Transverse colon (tissue), 3 donors: ENCODE results near the gene CDKAL1.

Experiments
- POLR2A ChIP-seq: fragments of 450-650 bp; IDR thresholded peaks from one replicate; pipeline ENCODE4 v1.6.1; 2016; ENCODE audit warnings: antibody characterized with exemption, mild to moderate bottlenecking, moderate library complexity
- POLR2AphosphoS5 ChIP-seq, 3 donors: sonication (generic); formaldehyde crosslinking; IDR thresholded peaks; one replicate each; pipeline ENCODE4 v1.6.1; 2016; ENCODE audit warnings: antibody characterized with exemption in 3 of 3

DNA sequence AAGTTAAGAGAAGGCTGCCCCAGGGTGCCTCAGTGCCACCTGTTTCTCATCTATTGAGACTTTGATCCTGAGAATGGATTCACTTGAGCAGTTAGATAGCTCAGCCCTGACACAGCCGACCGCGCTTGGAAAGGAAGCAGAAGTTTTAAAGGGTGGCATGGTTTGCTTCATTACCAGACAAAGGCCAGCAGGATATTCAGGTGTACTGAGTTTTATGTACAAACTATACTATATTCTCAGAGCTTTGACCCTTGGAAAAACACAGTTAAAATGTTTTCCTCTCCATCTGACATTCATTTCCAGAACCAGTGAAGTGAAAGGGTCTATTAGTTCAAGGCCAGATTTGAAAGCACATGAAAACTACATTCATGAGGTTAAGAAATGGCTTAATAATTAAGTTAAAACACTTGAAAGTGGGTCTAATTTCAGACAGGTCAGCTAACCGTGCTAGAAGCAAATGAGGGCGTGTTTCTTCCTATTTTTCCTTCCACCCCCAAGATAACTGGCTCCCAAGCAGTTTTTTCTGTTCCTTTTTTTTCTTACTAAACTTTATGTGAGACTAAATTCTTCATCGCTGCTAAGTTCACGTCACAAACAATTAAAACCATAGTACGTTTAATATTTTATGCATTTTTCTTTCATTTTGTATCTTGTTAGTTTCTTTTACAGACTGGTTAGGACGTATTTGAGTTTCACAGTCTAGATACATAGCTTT, 674.0 kb downstream of the CDKAL1 start:
- TF ChIP-seq POLR2A (no peak), POLR2AphosphoS5 (IDR thresholded peaks at IDR 0.05) (no peak)
